ENCODE results near the gene FRMD4B. TPM values are rescaled to one million over a fixed set of nuclear protein-coding genes. Genes with fewer than 3 reads are reported as not detected.

The FRMD4B gene
- total and polyA plus RNA-seq, 9 donors = 4.2 to 42.0 (median 16.3) TPM

DNA sequence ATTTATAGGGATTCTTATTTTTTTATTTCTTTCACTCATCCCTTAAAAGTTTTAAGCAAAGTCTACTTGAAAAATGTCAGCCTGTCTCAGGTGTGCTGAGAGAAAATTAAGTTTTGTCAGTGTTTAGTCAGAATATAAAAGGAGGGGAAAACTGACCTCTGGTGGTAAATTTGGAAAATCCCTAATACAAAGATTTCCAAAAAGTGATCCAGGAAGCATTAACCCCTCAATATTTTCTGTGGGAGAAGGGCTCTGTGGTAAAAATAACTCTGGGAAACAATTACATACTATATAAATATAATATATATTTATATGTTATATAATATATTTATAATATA lies 41.0 kb upstream of the FRMD4B start:
- TF ChIP-seq POLR2A (IDR thresholded peaks at IDR 0.05) (no peak), EP300 (IDR thresholded peaks at IDR 0.05) (no peak), CTCF (IDR thresholded peaks at IDR 0.05) (peak in 1 of 3 donors; percentile 20)
- no peak for DNase-seq
- no peaks in the 10 kb centered on the region for H3K4me1 ChIP-seq (ENCODE audit: insufficient read depth)
- intact Hi-C loops (cut with DNase I) = loop anchor here in 2 of 4 donors (5.0 to 10.0 kb wide), 2 partner anchors 262 to 265 kb away; no protein-coding TSS in a partner anchor
- H3K4me3 ChIP-seq = no peak overlapping the region
- no peaks in the 10 kb centered on the region for H3K9me3 ChIP-seq
- H3K27me3 ChIP-seq = no peaks in the 10 kb centered on the region
- no peak overlapping the region for H3K27ac ChIP-seq
- H3K36me3 ChIP-seq = no peaks in the 10 kb centered on the region

GRCh38 chr3:69426291-69426966 lies 40.5 kb upstream of the FRMD4B start:
- Histone ChIP-seq H3K27ac (no peak overlapping the region), H3K9me3 (no peaks in the 10 kb centered on the region), H3K4me3 (no peak overlapping the region), H3K4me1 (ENCODE audit: insufficient read depth) (no peaks in the 10 kb centered on the region), H3K36me3 (no peaks in the 10 kb centered on the region), H3K27me3 (no peaks in the 10 kb centered on the region)
- no peak for DNase-seq
- intact Hi-C loops (cut with DNase I) = loop anchor here in 2 of 4 donors (5.0 to 10.0 kb wide), 2 partner anchors 262 to 264 kb away; no protein-coding TSS in a partner anchor
- no peak for TF ChIP-seq POLR2A (IDR thresholded peaks at IDR 0.05)
- WGBS, 3 donors = 72 to 81% (median 73%) methylated on average over 7 of the region's 7 CpGs

- TF ChIP-seq POLR2A (IDR thresholded peaks at IDR 0.05) = no peak
- peak in 2 of 3 donors; percentile 33 to 49 for TF ChIP-seq CTCF (IDR thresholded peaks at IDR 0.05)
- 51 to 64% (median 58%) methylated on average over 4 of the region's 4 CpGs for WGBS, 3 donors
- intact Hi-C loops (cut with DNase I) = loop anchor here in 2 of 4 donors (5.0 to 10.0 kb wide), 2 partner anchors 260 to 263 kb away; no protein-coding TSS in a partner anchor
- no peaks in the 10 kb centered on the region for H3K27me3 ChIP-seq
- H3K4me3 ChIP-seq = no peak overlapping the region
- H3K9me3 ChIP-seq = no peaks in the 10 kb centered on the region
- H3K4me1 ChIP-seq (ENCODE audit: insufficient read depth) = no peaks in the 10 kb centered on the region
- H3K36me3 ChIP-seq = no peaks in the 10 kb centered on the region
- DNase-seq = peak in 1 of 5 donors; percentile 28
- H3K27ac ChIP-seq = no peak overlapping the region
Observed at GRCh38 chr3:69425249-69425648, 39.4 kb upstream of the FRMD4B start.

DNA sequence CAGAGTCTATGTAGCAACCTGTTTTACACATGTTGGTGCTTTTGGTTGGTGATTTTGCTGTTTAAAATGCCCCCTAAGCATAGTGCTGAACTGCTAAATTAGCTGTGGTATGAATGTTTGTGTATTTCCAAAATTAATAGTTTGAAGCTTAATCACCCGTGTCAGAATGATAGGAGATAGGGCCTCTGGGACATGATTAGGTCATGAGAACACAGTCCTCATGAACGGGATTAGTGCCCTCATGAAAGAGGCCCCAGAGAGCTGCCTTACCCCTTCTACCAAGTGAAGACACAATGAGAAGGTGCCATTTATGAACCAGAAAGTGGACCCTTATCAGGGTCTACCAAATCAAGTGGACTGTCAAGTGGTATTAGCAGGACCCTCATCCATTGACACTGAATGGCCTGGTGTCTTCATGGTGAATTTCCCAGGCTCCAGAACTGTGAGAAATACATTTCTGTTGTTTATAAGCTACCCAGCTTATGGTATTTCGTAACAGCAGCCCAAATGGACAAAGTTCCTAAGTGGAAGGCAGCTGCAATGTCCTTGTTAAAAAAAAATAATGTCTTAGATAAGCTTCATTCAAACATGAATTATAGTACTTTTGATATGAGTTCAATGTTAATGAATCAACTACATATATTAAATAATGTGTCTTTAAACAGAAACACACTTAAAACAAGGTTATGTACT lies 37.7 kb upstream of the FRMD4B start:
- Histone ChIP-seq H3K4me3 (no peak overlapping the region), H3K27ac (no peak overlapping the region), H3K9me3 (no peaks in the 10 kb centered on the region), H3K4me1 (ENCODE audit: insufficient read depth) (no peaks in the 10 kb centered on the region), H3K27me3 (no peaks in the 10 kb centered on the region), H3K36me3 (no peaks in the 10 kb centered on the region)
- no peak for DNase-seq
- no peak for TF ChIP-seq EP300 (IDR thresholded peaks at IDR 0.05)
- TF ChIP-seq CTCF (IDR thresholded peaks at IDR 0.05) = no peak
- TF ChIP-seq POLR2A (IDR thresholded peaks at IDR 0.05) = no peak
- WGBS, 3 donors = 78 to 89% (median 84%) methylated on average over 3 of the region's 3 CpGs
- intact Hi-C loops (cut with DNase I) = loop anchor here in 1 of 4 donors (10.0 kb wide), 1 partner anchor 259 kb away; no protein-coding TSS in a partner anchor

GRCh38 chr3:69422751-69423150 lies 36.9 kb upstream of the FRMD4B start:
- H3K4me1 ChIP-seq (ENCODE audit: insufficient read depth) = no peaks in the 10 kb centered on the region
- TF ChIP-seq POLR2A (IDR thresholded peaks at IDR 0.05) = no peak
- no peak for TF ChIP-seq CTCF (IDR thresholded peaks at IDR 0.05)
- no peak for TF ChIP-seq EP300 (IDR thresholded peaks at IDR 0.05)
- no peak for DNase-seq
- no peaks in the 10 kb centered on the region for H3K9me3 ChIP-seq
- H3K27me3 ChIP-seq = no peaks in the 10 kb centered on the region
- H3K27ac ChIP-seq = no peak overlapping the region
- 92 to 96% (median 93%) methylated on average over 1 of the region's 1 CpG for WGBS, 3 donors
- intact Hi-C loops (cut with DNase I) = loop anchor here in 1 of 4 donors (10.0 kb wide), 1 partner anchor 258 kb away; no protein-coding TSS in a partner anchor
- H3K36me3 ChIP-seq = no peaks in the 10 kb centered on the region
- no peak overlapping the region for H3K4me3 ChIP-seq

All from ovary (tissue), 9 donors.